GM06990 (cell line): Measurements from ENCODE around the gene GPHN.
"Not testable (repeated sequence)": the region's sequence is repeated elsewhere in the genome, so short reads cannot be mapped to it uniquely, and the experiment has no call there.

Experiments
- DNase-seq: peaks from one replicate; pipeline ENCODE4 v3.0.0-alpha.2; 2011; ENCODE audit not compliant: insufficient read length; ENCODE audit errors: extremely low read depth
- H3K27me3 ChIP-seq: replicated peaks from 2 replicates; pipeline ENCODE4 v1.6.0; 2011; ENCODE audit warnings: low read length; ENCODE audit not compliant: control insufficient read depth, insufficient read depth
- H3K36me3 ChIP-seq: 2 replicates; pipeline ENCODE4 v1.5.1; 2011; ENCODE audit warnings: low read length; ENCODE audit not compliant: control insufficient read depth, insufficient read depth
- H3K4me3 ChIP-seq: replicated peaks from 2 replicates; pipeline ENCODE4 v1.5.1; 2011; ENCODE audit warnings: low read depth, mild to moderate bottlenecking, control low read depth, low read length
- TF ChIP-seq, protein P1 (sequence below): IDR thresholded peaks from 2 replicates; pipeline ENCODE4 v1.5.1; 2011; ENCODE audit warnings: low read length, control low read depth, mild to moderate bottlenecking, inconsistent platforms; ENCODE audit not compliant: insufficient read depth, poor library complexity, severe bottlenecking

GPHN gene

DNA sequence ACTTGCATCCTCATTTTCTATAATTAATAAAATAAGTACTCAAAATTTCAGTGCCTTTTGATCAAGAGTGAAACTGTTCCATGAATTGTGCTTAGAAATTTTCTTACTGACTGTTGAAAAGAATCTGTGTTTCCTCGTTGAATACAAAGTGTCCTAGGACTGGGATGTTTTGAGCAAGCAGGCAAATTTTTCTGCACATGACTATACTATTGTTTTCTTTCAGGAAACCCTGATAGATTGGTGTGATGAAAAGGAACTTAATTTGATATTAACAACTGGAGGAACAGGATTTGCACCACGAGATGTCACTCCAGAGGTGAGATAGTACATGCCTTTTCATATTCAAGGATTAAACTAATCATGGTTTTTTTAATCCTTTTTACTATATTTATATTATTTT is 316.3 kb downstream of the GPHN start:
- TF ChIP-seq, protein P1, sequence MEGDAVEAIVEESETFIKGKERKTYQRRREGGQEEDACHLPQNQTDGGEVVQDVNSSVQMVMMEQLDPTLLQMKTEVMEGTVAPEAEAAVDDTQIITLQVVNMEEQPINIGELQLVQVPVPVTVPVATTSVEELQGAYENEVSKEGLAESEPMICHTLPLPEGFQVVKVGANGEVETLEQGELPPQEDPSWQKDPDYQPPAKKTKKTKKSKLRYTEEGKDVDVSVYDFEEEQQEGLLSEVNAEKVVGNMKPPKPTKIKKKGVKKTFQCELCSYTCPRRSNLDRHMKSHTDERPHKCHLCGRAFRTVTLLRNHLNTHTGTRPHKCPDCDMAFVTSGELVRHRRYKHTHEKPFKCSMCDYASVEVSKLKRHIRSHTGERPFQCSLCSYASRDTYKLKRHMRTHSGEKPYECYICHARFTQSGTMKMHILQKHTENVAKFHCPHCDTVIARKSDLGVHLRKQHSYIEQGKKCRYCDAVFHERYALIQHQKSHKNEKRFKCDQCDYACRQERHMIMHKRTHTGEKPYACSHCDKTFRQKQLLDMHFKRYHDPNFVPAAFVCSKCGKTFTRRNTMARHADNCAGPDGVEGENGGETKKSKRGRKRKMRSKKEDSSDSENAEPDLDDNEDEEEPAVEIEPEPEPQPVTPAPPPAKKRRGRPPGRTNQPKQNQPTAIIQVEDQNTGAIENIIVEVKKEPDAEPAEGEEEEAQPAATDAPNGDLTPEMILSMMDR: no peak
- Histone ChIP-seq H3K36me3 (no peaks in the 10 kb centered on the region), H3K4me3 (no peak overlapping the region), H3K27me3 (no peaks in the 10 kb centered on the region)
- DNase-seq: no peak

DNA sequence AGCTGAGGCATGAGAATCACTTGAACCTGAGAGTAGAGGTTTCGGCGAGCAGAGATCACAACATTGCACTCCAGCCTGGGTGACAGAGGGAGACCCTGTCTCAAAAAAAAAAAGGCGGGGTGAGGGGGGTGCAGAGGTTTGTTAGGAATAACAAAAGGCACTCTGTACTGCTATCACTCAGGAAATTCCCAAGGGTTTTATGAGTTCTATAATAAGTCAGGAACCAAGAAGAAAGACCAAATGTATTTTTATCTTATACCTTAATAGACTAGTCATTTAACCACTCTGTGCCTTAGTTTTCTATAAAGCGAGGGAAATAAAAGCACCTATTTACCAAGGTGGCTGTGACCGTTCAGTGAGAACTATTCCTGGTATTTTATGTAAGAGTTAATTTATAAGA is 319.2 kb downstream of the GPHN start:
- TF ChIP-seq, protein P1: no peak
- Histone ChIP-seq H3K27me3 (no peaks in the 10 kb centered on the region), H3K4me3 (no peak overlapping the region), H3K36me3 (no peaks in the 10 kb centered on the region)
- DNase-seq: no peak

DNA sequence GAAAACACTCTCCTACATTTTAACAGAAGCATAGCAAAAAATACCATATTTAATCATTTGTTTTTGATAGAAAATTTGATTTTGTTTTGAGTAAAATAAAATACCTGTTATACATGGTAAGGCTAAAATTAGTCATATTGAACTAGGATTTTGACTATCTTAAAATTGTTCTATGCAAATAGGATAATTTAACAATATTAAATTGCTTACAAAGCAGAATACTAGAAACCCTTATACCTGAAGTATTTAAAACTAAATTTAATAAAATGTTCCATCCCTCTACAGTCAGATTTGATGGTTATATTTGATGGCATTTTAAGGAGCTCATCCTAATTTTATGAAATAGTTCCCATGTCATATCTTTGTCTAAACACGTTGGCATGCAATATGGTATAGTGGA is 323.2 kb downstream of the GPHN start:
- no peaks in the 10 kb centered on the region for H3K27me3 ChIP-seq
- no peaks in the 10 kb centered on the region for H3K36me3 ChIP-seq
- TF ChIP-seq, protein P1: no peak

DNA sequence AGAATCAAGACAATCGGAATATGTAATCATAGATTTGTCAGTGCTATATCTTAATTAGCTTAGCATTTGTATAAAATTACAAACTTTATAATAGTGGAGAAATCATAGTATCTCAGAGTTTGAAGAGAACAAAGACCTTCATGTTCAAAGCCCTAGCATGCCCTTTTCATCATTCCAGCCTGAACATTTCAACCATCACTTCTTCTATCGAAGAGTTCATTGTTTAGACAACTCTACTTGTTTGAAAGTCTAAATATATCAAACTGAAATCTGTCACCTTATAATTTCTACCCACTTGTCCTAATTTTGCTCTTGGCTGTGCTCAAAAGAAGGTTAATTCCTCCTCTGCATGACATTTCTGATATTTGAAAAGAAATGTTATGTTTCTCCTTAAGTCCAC is 325.9 kb downstream of the GPHN start:
- Histone ChIP-seq H3K36me3 (no peaks in the 10 kb centered on the region), H3K4me3 (no peak overlapping the region), H3K27me3 (no peaks in the 10 kb centered on the region)
- DNase-seq: no peak
- TF ChIP-seq, protein P1: no peak

More for the DNA sequence above, 323.2 kb downstream of the GPHN start:
- no peak for DNase-seq
- H3K4me3 ChIP-seq: no peak overlapping the region

DNA sequence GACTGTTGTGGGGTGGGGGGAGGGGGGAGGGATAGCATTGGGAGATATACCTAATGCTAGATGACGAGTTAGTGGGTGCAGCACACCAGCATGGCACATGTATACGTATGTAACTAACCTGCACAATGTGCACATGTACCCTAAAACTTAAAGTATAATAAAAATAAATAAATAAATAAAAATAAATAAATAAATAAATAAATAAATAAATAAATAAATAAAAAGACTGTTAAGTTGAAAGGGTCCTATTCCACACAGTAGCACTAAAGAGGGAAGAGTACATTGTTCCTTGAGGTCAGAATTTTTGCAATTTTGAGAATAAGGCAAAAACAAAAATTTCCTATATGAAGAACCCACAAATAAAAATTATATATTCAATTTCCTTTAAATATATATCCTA is 329.5 kb downstream of the GPHN start:
- not testable (repeated sequence) for H3K4me3 ChIP-seq, DNase-seq, H3K36me3 ChIP-seq, H3K27me3 ChIP-seq

DNA sequence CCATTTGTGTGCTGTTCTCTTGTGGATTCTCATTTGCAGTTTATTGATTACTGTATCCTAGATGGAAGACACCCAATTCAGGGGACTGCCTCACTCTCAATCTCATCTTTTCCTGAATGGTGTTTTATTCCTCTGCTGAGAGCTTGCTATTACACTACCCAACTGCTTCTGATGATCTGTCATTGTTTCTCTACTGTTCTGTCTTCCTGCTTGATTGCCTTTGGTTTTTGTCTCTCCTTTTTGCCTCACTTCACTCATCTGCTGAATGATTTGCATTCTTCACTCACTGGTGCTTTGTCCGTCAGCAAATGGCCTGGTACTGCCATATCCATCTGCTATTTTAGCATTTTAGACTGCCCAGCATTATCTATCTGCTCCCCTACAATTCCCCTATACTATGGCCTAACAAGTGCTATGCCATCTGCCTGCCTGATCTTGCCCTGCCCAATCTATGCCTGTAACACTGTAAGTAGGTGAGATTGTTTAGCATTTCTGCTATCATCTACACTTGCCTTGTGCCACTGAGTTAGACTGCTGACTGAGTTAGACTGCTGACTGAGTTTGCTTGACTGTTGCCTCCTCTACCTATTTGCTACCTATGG is 335.1 kb downstream of the GPHN start:
- Histone ChIP-seq H3K4me3 (no peak overlapping the region), H3K36me3 (no peaks in the 10 kb centered on the region), H3K27me3 (no peaks in the 10 kb centered on the region)
- no peak for DNase-seq
- TF ChIP-seq, protein P1: no peak
